NCI-H2107 (cell line): ENCODE measurements around the gene RAB44.

Experiments used
- DNase-seq: peaks from one replicate; lab custom pipeline; 2025; lab: John Stamatoyannopoulos, UW

Gene RAB44

DNA sequence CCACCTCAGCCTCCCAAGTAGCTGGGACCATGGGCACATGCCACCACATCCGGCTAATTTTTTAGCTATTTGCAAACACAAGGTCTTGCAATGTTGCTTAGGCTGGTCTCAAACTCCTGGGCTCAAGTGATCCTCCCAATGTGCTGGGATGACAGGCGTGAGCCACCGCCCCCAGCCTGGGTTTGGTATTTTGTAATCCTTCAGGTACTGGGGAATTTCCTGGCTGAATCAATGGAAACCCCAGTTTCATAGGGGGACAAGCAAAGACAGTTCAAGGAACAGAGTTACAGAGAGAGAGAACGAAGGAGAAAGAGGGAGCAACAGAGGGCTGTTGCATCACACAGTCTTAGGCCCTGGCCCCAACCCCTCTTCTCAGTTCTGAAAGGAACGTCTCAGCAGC, 35.7 kb downstream of the RAB44 start:
- no peak for DNase-seq

GRCh38 chr6:36734486-36735060, 36.9 kb downstream of the RAB44 start:
- DNase-seq = no peak

- no peak for DNase-seq
Observed at GRCh38 chr6:36735110-36736071, 37.8 kb downstream of the RAB44 start.

GRCh38 chr6:36737043-36737785, 39.6 kb downstream of the RAB44 start:
- no peak for DNase-seq

DNA sequence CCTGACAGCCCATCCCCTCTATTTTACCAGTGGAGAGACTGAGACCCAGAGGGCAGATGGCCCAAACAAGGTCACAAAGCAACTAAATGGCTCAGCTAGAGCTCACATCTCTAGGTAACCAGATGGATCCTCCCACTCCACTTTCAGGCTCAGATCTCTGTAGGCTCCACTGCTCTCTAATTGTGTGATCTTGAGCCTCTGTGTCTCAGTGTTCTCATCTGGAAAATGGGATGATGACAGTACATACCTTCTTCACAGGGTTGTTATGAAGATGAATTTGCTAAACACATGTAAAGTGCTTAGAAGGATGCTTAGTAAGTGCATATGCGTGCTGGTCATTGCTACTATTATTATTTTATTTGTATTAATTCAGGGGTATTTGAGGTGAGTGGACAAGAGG, 40.5 kb downstream of the RAB44 start:
- DNase-seq = no peak

GRCh38 chr6:36739947-36740817, 42.6 kb downstream of the RAB44 start:
- no peak for DNase-seq

DNA sequence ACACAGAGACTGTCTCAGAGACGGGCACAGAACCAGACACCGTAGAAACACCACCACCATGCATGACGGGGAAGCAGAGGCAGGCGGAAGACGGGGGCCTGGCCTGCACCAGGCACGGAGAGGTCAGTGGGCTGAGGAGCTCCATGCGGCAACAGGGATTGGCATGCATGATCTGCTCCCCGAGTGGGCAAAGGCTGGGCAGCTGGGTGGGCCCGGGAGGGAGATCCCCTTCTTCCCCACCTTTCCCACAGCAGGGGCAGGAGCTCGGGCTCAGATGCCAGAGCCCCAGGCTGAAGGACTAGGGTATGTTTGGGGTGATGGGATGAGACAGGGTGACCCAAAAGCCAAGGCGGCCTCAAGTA, 43.2 kb downstream of the RAB44 start:
- DNase-seq = no peak

- no peak for DNase-seq
Observed at GRCh38 chr6:36742146-36742545, 44.5 kb downstream of the RAB44 start.

GRCh38 chr6:36743032-36743431, 45.4 kb downstream of the RAB44 start:
- no peak for DNase-seq

- DNase-seq = no peak
Observed at GRCh38 chr6:36743538-36744303, 46.1 kb downstream of the RAB44 start.

DNA sequence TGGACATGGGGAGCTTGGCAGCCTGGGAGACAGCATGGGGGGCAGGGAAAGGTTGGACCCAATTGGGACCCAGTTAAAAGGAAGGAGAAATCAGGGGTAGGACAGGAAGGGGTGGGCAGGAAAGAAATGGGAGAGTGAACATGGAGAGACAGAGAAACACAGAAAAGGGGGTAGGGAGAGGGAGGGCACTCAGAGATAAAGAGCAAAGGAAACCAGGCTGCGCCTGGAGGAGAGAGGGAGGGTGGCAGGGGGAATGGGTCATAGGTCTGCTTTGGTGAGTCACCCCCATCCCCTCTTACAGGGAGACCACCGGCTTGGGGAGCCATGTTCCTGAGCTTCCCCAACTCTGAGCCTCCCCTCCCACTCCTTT, 46.7 kb downstream of the RAB44 start:
- DNase-seq = no peak

DNA sequence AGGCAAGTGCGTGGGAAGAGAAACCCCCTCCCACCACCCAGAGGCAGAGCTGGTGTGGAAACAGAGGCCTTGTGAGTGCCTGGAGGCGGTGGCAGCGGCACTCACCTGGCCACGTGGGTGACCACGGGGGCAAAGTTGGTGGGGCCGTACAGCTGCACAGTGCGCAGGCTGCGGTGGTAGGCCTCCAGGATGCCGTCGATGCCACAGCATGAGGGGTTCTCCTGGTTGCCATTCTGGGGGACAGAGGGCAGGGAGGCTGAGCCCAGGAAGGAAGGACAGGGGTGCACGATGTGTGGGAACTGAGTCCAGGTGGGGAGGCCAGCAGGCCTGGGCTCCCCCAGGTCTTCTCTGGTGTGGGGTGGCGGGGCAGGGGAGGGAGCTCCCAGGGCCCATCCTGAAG, 47.7 kb downstream of the RAB44 start:
- no peak for DNase-seq

DNA sequence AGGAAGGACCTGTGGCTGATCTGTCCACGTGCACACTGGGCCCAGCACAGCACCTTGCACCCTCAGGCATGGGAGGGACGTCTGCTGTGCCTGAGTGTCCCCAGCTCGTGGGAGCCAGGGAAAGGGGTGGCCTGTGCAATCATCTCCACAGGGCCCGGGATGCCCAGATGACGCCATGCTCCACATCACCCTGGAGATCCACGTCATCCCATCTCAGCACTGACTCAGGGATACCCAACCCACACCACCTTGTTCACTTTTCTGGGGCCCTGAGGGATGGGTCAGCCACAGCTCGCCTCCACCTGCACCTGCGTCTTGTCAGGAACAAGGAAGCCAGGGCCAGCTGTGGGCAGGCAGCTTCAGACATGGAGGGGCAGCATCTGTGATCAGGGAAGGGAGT, 48.2 kb downstream of the RAB44 start:
- DNase-seq = no peak

GRCh38 chr6:36746251-36746650, 48.6 kb downstream of the RAB44 start:
- DNase-seq = no peak

DNA sequence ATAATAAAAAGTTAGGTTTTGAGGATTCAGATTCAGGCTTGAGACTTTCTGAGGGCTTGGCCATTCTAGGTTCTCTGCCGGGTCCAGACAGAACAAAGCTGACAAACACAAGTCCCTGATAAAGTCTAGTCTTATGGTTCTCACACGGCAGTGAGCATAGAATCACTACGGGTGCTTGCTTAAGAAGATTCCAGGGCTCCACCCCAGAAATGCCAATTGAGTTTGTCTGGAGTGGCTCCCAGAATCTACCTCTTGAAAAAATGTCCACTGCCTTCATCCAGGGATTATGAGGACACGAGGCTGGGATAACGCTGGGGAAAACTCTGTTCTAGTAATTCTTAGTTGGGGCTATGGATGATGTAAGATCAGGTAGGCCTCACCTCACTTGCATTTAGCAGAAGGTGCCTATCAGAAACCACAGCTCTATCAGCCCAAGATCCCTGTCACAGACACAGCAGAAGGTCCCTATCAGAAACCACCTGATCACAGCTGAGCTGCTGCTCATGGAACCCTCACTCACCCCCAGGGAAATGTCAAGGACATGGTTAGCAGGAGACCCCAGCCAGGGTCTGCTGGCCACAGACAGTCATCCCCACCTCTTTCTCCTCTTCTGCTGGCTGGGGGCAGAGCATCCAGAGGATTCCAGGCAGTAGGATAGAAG, 52.3 kb downstream of the RAB44 start:
- no peak for DNase-seq

DNA sequence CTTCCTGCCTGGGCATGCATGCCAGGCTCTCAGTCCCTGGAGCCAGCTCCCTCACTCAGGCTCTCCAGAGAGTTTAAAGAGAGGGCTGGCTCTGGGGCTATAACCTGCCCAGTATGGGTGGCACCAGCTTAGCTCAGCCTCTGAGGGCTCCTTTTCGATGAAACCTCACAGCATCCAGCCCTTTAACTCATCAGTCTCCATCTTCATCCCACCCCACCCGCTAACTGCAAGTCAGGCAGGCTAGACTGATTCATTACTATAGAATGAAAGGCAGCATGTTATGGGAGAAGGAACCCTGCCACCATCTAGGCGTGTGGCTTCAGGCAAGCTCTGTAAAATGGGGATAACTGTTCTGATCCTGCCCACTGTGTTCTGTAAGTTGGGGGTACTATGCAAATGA, 53.5 kb downstream of the RAB44 start:
- DNase-seq = no peak

GRCh38 chr6:36751833-36752186, 54.2 kb downstream of the RAB44 start:
- DNase-seq = no peak

DNA sequence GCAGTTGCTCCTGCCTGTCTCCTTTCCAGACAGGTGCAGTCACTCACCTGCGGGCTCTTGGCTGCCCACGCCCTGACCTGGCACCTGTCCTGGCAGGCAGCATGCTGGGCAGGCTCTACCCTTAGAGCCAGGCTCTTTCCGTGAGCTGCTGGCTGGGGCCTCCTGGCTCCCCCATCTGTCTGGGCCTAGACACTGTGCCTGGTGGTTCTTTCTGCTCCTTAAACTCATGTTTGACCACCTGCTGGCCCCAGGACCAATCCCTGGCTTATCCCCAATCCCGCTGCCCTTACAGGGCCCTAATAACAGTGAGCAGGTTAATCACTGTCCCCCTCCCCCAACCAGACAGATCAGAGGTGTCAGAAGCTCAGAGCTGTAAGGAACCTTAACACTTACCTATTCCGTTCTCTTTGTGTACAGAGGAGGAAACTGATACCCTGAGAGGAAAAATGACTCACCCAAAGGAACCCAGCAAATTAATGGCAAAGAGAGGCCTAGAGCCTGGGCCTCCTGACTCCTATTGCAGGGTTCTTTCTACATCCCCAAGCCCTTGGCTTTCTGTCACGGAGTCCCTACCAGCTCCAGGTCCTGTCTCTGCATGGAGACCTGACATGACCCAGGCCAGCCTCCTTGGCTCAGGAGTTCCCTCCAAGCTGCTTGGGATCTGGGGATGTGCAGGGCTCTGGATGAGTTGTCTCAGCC, 54.7 kb downstream of the RAB44 start:
- no peak for DNase-seq

DNA sequence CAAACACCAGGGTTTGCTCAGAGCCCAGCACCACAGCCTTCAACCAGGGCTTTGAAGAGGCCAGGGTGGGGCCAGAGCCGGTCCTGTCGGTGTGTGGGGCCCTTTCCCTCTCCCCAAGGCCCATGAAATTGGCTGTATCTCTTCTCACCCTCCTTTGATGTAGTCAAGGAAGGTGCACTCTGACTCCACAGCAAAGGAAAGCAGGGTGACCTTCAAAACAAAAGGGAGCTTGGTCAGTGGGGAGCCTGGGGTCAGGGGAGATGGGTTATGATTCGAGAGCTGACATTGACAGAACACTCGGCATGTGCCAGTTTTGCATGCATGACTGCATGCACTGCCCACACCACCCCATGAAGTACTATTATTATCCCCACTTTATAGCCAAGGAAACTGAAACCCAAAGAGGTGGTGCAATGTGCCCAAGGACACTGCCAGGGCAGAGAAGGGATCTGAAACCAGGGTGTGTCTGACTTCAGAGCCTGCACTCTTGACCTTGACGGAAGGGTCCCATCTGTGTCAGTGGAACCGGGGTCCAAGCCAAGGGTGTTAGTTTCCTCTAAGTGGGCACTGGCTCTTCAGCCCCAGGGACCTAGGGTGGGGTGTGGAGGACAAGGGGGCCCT, 55.4 kb downstream of the RAB44 start:
- DNase-seq = no peak
